Adrenal gland (tissue), 12 donors: ENCODE measurements around the gene INSYN1. TPM values are rescaled to one million over a fixed set of nuclear protein-coding genes. Genes with fewer than 3 reads are reported as not detected.
"Not testable (repeated sequence)": the region's sequence is repeated elsewhere in the genome, so short reads cannot be mapped to it uniquely, and the experiment has no call there.

ENCODE experiments used
- DNase-seq, 7 donors: peaks; one replicate each; pipeline ENCODE4 v3.0.0-alpha.2; 2019 to 2020
- H3K27ac ChIP-seq, 5 donors: fragments of 200-600 bp; sonication (generic) in 4 of 5; 1 replicate in 3 of 5; 2 replicates in 2 of 5; pipeline versions ENCODE4 v1.5.1 to v1.8.0; 2016 to 2020; ENCODE audit warnings: mild to moderate bottlenecking in 1 of 5
- H3K27me3 ChIP-seq: fragments of 200-600 bp; 2 replicates; pipeline ENCODE4 v1.8.0; 2021
- H3K36me3 ChIP-seq, 2 donors: fragments of 200-600 bp; replicated peaks in 1 of 2; 1 replicate in 1 of 2; 2 replicates in 1 of 2; pipeline versions ENCODE4 v1.5.1 to v1.8.0; 2018 to 2022
- H3K4me1 ChIP-seq, 2 donors: fragments of 200-600 bp; replicated peaks in 1 of 2; 1 replicate in 1 of 2; 2 replicates in 1 of 2; pipeline versions ENCODE4 v1.5.1 to v1.8.0; 2018 to 2021
- H3K4me3 ChIP-seq, 4 donors: fragments of 200-600 bp; sonication (generic) in 3 of 4; one replicate each; pipeline ENCODE4 v1.5.1; 2016 to 2018
- H3K9me3 ChIP-seq, 3 donors: fragments of 200-600 bp; sonication (generic) in 1 of 3; replicated peaks in 1 of 3; 1 replicate in 2 of 3; 2 replicates in 1 of 3; pipeline versions ENCODE4 v1.5.1 to v1.8.0; 2016 to 2021
- POLR2A ChIP-seq, 2 donors: fragments of 450-650 bp; IDR thresholded peaks; one replicate each; pipeline ENCODE4 v1.6.1; 2017; ENCODE audit warnings: antibody characterized with exemption in 2 of 2, mild to moderate bottlenecking in 2 of 2, moderate library complexity in 1 of 2
- WGBS, 4 donors: extraction: QIAGEN DNeasy Blood & Tissue Kit in 2 of 4; methylation state at CpG; one replicate each; pipeline versions ENCODE4 v1.1.5 to v1.1.7; 2013 to 2017; 5-methylcytosine and 5-hydroxymethylcytosine counted together
- intact Hi-C, 2 donors: fragments of 100-400 bp; cut with DNase I; formaldehyde crosslinking; loops; one replicate each; pipeline versions ENCODE4 v1.14.1 to v1.15.0; 2022 to 2023
- polyA plus RNA-seq, 3 donors: library from polyadenylated mRNA; stranded (reverse); fragments of 200-250 nt in 2 of 3; fragments of 350-450 nt in 1 of 3; fragmentation: Illumina TruSeq in 1 of 3; extraction: RNeasy Lipid Tissue Mini Kit (QIAGEN cat#74804) in 1 of 3; gene quantifications; one replicate each; pipeline ENCODE4 v1.2.3, GENCODE V29; 2013 to 2014
- total RNA-seq, 9 donors: library from RNA; depleted of rRNA in 4 of 9; stranded (reverse); fragments of >200 nt in 4 of 9; fragments of 120-200 nt in 1 of 9; fragmentation: NEBNext Ultra II Directional in 1 of 9; extraction: Animal tissue kit (Norgen Biotek cat#: 25700) in 1 of 9; gene quantifications; one replicate each; pipeline versions ENCODE4 v1.1.0 to v1.2.4, GENCODE V29; 2013 to 2023
- TF ChIP-seq, protein P1 (sequence below), 6 experiments: fragments of 450-650 bp in 4 of 6; fragments of 200-600 bp in 2 of 6; sonication (generic) in 1 of 6; IDR thresholded peaks; 1 replicate in 5 of 6; 2 replicates in 1 of 6; pipeline versions ENCODE4 v1.5.1 to v1.8.0; 2016 to 2021; ENCODE audit warnings: antibody characterized with exemption in 6 of 6, mild to moderate bottlenecking in 2 of 6, moderate library complexity in 1 of 6
- donor health status: healthy with polysubstance abuse.
- donor health status: Bipolar disorder and iron deficiency.
- donor health status: DM: yes; HTN: yes; CAD: no.
- donor health status: DM: no; HTN: no; CAD: no.
- donor health status: DM: no; HTN: no; CAD: no.
- donor health status: DM: yes; HTN: yes; CAD: no.

INSYN1 gene
- total and polyA plus RNA-seq, 12 donors, result 0.68 to 19.5 (median 3.7) TPM

DNA sequence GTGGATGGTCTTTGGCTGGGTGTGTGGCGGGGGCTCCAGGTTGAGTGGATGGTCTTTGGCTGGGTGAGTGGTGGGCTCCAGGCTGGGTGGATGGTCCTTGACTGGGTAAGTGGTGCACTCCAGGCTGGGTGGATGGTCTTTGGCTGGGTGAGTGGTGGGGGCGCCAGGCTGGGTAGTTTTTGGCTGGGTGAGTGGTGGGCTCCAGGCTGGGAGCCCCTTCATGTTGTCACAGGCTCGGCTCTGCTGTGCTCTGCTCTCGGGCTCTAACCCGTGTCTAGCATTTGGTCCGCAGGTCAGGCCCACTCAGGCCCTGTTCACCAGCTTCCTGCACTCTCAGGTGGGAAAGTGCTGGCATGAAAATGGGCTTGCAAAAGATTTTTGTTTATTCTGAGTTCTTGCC, 43.9 kb downstream of the INSYN1 start:
- Histone ChIP-seq H3K9me3 (no peaks in the 10 kb centered on the region), H3K36me3 (peaks cover 0 to 82% of the 10 kb centered on the region in 2 donors), H3K27me3 (no peaks in the 10 kb centered on the region), H3K4me3 (no peak overlapping the region), H3K27ac (no peak overlapping the region), H3K4me1 (peaks cover 5 to 9% of the 10 kb centered on the region in 2 donors)
- WGBS, 4 donors, result 85 to 98% (median 96%) methylated on average over 6 of the region's 6 CpGs
- intact Hi-C loops, result loop anchor here (10.0 kb wide), 3 partner anchors 74 to 404 kb away; partner anchors contain the start of gene NPTN (in 1 of the 2)
- TF ChIP-seq POLR2A (IDR thresholded peaks at IDR 0.05), result no peak
- DNase-seq, result no peak

DNA sequence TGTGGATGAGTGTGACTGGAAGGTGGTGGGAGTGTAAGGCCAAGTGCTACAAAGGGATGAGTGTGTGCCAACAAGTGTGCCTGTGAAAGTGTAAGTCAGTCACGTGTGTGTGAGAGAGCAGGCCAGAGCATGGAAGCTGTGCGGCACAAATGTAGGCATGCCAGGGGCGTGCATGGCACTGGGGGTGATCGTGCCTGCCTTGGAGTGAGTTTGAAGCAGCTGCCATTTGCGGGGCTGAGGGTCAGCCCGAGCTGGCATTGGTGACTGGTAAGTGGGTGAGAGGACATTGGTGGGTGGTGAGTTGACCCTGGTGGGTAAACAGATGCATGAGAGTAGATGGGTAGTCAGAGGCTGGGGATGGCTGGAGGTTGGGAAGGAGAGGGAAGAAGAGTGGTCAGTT, 44.5 kb downstream of the INSYN1 start:
- Histone ChIP-seq H3K27me3 (no peaks in the 10 kb centered on the region), H3K9me3 (no peaks in the 10 kb centered on the region), H3K4me1 (peaks cover 5 to 9% of the 10 kb centered on the region in 2 donors), H3K27ac (no peak overlapping the region), H3K36me3 (peaks cover 0 to 83% of the 10 kb centered on the region in 2 donors), H3K4me3 (no peak overlapping the region)
- no peak for DNase-seq
- TF ChIP-seq, protein P1, sequence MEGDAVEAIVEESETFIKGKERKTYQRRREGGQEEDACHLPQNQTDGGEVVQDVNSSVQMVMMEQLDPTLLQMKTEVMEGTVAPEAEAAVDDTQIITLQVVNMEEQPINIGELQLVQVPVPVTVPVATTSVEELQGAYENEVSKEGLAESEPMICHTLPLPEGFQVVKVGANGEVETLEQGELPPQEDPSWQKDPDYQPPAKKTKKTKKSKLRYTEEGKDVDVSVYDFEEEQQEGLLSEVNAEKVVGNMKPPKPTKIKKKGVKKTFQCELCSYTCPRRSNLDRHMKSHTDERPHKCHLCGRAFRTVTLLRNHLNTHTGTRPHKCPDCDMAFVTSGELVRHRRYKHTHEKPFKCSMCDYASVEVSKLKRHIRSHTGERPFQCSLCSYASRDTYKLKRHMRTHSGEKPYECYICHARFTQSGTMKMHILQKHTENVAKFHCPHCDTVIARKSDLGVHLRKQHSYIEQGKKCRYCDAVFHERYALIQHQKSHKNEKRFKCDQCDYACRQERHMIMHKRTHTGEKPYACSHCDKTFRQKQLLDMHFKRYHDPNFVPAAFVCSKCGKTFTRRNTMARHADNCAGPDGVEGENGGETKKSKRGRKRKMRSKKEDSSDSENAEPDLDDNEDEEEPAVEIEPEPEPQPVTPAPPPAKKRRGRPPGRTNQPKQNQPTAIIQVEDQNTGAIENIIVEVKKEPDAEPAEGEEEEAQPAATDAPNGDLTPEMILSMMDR (IDR thresholded peaks at IDR 0.05), result no peak
- no peak for TF ChIP-seq POLR2A (IDR thresholded peaks at IDR 0.05)
- 92 to 97% (median 95%) methylated on average over 6 of the region's 6 CpGs for WGBS, 4 donors
- intact Hi-C loops, result loop anchor here (10.0 kb wide), 3 partner anchors 74 to 404 kb away; partner anchors contain the start of gene NPTN (in 1 of the 2)

DNA sequence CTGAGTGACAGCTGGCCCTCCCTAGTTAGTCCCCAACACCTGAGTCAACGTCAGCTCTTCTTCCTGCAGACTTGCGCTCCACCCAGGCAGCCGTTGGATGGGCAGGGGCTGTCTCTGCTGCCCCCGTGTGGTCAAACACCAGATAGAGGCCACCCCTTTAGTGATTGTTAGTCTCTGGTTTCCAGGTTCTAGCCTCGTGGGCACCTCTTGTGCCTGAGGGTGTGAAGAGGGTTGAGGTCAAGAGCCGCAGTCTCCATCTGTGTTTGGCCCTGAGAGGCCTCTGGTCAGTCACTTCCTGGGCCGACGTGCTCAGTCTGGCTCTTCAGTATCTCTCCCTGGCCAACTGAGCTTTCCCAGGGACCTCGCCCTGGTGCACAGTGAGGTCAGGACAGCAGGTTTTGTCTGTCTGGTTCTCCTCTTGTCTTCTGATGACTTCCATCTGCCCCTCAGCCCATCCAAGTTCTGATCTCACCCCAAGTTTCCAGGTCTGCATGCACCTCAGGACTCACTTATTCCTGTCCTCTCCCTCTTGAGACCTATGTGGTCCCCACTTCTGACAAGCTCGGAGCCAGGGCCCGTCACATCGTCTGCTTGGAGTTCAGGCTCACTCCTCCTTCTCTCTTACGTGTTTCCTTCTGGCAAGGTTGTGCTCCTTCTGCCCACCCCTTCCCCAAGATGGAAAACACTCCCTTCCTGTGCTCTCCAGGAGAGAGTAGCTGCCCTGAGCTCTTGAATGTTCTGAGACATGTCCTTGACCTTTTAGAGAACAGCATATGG, 48.1 kb downstream of the INSYN1 start:
- Histone ChIP-seq H3K36me3 (peaks cover 0 to 57% of the 10 kb centered on the region in 2 donors), H3K9me3 (no peaks in the 10 kb centered on the region), H3K4me1 (peaks cover 5 to 9% of the 10 kb centered on the region in 2 donors), H3K4me3 (no peak overlapping the region), H3K27ac (no peak overlapping the region), H3K27me3 (no peaks in the 10 kb centered on the region)
- 32 to 39% (median 35%) methylated on average over 13 of the region's 13 CpGs for WGBS, 4 donors
- intact Hi-C loops, result loop anchor here (10.0 kb wide), 3 partner anchors 70 to 400 kb away; partner anchors contain the start of gene NPTN (in 1 of the 2)
- peak; percentile 54 to 81 (median 62) for DNase-seq
- TF ChIP-seq, protein P1 (IDR thresholded peaks at IDR 0.05), result peak; percentile 58 to 78 (median 66)
- no peak for TF ChIP-seq POLR2A (IDR thresholded peaks at IDR 0.05)

DNA sequence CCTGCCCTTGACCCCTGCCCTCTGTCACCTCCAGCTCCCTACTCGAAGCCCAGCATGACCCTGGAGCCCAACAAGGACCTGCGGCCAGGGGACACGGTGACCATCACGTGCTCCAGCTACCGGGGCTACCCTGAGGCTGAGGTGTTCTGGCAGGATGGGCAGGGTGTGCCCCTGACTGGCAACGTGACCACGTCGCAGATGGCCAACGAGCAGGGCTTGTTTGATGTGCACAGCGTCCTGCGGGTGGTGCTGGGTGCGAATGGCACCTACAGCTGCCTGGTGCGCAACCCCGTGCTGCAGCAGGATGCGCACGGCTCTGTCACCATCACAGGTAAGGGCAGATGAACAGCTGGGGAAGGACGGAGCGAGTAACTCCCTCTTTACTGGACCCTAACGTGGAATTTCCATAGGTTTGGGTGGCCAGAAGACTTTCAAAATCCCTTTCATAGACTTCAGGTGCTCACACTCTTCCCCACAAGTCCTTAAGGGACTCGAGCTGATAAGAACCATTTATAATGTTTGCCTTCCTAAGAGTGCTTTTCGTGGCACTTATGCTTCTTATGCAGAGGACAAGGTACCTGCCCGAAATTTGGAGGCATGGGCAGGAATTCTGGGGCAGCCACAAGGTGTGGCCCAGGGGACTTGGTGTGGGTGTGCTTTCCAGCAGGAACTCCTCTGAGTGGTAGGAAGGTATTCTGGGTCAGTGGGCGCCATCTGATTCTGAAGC, 48.8 kb downstream of the INSYN1 start:
- DNase-seq, H3K4me1 ChIP-seq, H3K4me3 ChIP-seq, H3K27me3 ChIP-seq, H3K9me3 ChIP-seq, H3K27ac ChIP-seq: not testable (repeated sequence)
- intact Hi-C loops, result loop anchor here (10.0 kb wide), 3 partner anchors 70 to 400 kb away; partner anchors contain the start of gene NPTN (in 1 of the 2)
- peaks cover 0 to 51% of the 10 kb centered on the region in 2 donors for H3K36me3 ChIP-seq
- 73 to 87% (median 82%) methylated on average over 14 to 23 of the region's 23 CpGs for WGBS, 4 donors

DNA sequence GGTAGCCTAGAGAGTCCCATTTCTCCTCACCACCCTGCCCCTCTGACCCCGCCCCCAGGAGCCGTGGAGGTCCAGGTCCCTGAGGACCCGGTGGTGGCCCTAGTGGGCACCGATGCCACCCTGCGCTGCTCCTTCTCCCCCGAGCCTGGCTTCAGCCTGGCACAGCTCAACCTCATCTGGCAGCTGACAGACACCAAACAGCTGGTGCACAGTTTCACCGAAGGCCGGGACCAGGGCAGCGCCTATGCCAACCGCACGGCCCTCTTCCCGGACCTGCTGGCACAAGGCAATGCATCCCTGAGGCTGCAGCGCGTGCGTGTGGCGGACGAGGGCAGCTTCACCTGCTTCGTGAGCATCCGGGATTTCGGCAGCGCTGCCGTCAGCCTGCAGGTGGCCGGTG, 49.5 kb downstream of the INSYN1 start:
- WGBS, 4 donors, result 66 to 91% (median 90%) methylated on average over 3 to 23 of the region's 23 CpGs
- H3K27ac ChIP-seq, H3K27me3 ChIP-seq, H3K4me3 ChIP-seq, H3K9me3 ChIP-seq, H3K4me1 ChIP-seq, DNase-seq: not testable (repeated sequence)
- H3K36me3 ChIP-seq, result peaks cover 0 to 49% of the 10 kb centered on the region in 2 donors
- intact Hi-C loops, result loop anchor here (10.0 kb wide), 3 partner anchors 69 to 399 kb away; partner anchors contain the start of gene NPTN (in 1 of the 2)

DNA sequence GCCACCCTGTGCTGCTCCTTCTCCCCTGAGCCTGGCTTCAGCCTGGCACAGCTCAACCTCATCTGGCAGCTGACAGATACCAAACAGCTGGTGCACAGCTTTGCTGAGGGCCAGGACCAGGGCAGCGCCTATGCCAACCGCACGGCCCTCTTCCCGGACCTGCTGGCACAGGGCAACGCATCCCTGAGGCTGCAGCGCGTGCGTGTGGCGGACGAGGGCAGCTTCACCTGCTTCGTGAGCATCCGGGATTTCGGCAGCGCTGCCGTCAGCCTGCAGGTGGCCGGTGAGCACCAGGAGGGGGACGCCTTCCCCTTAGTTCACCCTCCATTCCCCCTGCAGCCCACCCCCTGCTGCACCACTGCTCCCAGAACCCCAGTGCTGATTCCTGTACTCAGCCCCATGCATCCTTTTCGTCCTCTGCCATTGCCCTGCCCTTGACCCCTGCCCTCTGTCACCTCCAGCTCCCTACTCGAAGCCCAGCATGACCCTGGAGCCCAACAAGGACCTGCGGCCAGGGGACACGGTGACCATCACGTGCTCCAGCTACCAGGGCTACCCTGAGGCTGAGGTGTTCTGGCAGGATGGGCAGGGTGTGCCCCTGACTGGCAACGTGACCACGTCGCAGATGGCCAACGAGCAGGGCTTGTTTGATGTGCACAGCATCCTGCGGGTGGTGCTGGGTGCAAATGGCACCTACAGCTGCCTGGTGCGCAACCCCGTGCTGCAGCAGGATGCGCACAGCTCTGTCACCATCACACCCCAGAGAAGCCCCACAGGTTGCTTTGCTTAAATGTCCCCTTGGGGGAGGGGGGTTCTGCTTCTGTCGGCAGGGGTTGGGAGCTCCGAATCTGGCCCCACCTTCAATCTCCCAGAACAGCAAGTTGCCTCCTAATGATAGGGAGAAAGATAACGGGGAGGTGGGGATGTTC, 50.6 kb downstream of the INSYN1 start:
- 75 to 85% (median 79%) methylated on average over 3 to 33 of the region's 33 CpGs for WGBS, 4 donors
- not testable (repeated sequence) for H3K27ac ChIP-seq, DNase-seq, H3K27me3 ChIP-seq, H3K4me3 ChIP-seq, H3K9me3 ChIP-seq
- peaks cover 0 to 43% of the 10 kb centered on the region in 2 donors for H3K36me3 ChIP-seq
- H3K4me1 ChIP-seq, result peaks cover 5 to 16% of the 10 kb centered on the region in 2 donors
- intact Hi-C loops, result loop anchor here (10.0 kb wide), 3 partner anchors 68 to 398 kb away; partner anchors contain the start of gene NPTN (in 1 of the 2)
